ENCODE data around the gene PRIM2. TPM values are rescaled to one million over a fixed set of nuclear protein-coding genes. Genes with fewer than 3 reads are reported as not detected.
"Not testable (repeated sequence)": the region's sequence is repeated elsewhere in the genome, so short reads cannot be mapped to it uniquely, and the experiment has no call there.

The PRIM2 gene
- polyA plus RNA-seq, 1 donor (not counting 4 experiments of a cell fraction or from before 2014, with no cell fraction given), result 12.8 TPM

DNA sequence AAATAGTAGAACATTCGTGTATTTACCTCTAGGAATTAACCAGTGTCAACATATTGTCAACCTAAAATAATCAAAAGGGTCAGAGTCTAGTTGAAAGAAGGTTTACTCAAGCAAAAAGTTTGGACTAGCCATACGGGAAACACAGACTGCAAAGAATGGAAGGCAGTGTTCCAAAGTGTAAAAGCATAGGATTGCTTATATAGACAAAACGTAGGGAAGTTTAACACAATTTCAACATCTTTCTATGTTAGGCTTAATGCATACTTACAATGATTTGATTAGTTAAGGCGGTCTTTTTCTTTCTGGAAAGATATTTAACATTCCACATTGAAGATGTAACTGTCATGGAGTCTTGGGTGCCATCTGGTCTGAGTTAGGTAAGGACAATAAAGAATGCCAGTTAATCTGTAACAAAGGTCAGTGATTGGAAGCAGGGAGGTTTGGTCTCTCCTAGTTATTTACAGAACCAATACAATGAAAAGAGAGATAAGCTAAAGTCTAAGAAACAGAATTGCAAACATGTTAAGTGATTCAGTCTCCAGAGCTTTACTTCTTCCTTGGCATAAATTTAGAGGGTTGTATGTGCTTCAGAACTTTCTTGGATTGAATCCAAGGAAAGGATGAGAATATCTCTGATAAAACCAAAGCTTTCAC, 183.1 kb downstream of the PRIM2 start:
- dilution Hi-C loops (cut with MboI; ENCODE audit: extremely low pct_ligation_motif_present, low sequenced_read_pairs); H3K4me3 ChIP-seq (ENCODE audit: control insufficient read depth in 2 of 3, extremely low read depth in 1 of 3, insufficient read depth in 2 of 3, low read depth in 1 of 3, low read length in 3 of 3); H3K27me3 ChIP-seq (ENCODE audit: control insufficient read depth, extremely low read depth, insufficient read depth, low read length); H3K9ac ChIP-seq (ENCODE audit: control insufficient read depth, extremely low read depth, insufficient read depth, low read length); FAIRE-seq; H3K9me3 ChIP-seq (ENCODE audit: control insufficient read depth, low read depth, low read length); H3K9me1 ChIP-seq (ENCODE audit: control insufficient read depth, extremely low read depth, insufficient read depth, low read length); H3K4me1 ChIP-seq (ENCODE audit: control insufficient read depth, extremely low read depth, insufficient read depth, low read length); DNase-seq (ENCODE audit: low read depth, low spot score); H2AFZ ChIP-seq (ENCODE audit: control insufficient read depth, low read length); H3K4me2 ChIP-seq (ENCODE audit: control insufficient read depth, extremely low read depth, insufficient read depth, low read depth, low read length); H3K79me2 ChIP-seq (ENCODE audit: control insufficient read depth, insufficient read depth, low read length); H3K36me3 ChIP-seq (ENCODE audit: control insufficient read depth in 2 of 2, extremely low read depth in 1 of 2, insufficient read depth in 2 of 2, low read length in 2 of 2); H3K27ac ChIP-seq (ENCODE audit: control insufficient read depth, insufficient read depth, low read length); H4K20me1 ChIP-seq (ENCODE audit: control insufficient read depth, extremely low read depth, insufficient read depth, low read length): not testable (repeated sequence)

- DNase-seq (ENCODE audit: low read depth, low spot score); H3K79me2 ChIP-seq (ENCODE audit: control insufficient read depth, insufficient read depth, low read length); H3K4me1 ChIP-seq (ENCODE audit: control insufficient read depth, extremely low read depth, insufficient read depth, low read length); H3K9me3 ChIP-seq (ENCODE audit: control insufficient read depth, low read depth, low read length); H3K4me2 ChIP-seq (ENCODE audit: control insufficient read depth, extremely low read depth, insufficient read depth, low read depth, low read length); FAIRE-seq; H3K9me1 ChIP-seq (ENCODE audit: control insufficient read depth, extremely low read depth, insufficient read depth, low read length); H3K9ac ChIP-seq (ENCODE audit: control insufficient read depth, extremely low read depth, insufficient read depth, low read length); H4K20me1 ChIP-seq (ENCODE audit: control insufficient read depth, extremely low read depth, insufficient read depth, low read length); H3K27me3 ChIP-seq (ENCODE audit: control insufficient read depth, extremely low read depth, insufficient read depth, low read length); H3K36me3 ChIP-seq (ENCODE audit: control insufficient read depth in 2 of 2, extremely low read depth in 1 of 2, insufficient read depth in 2 of 2, low read length in 2 of 2); dilution Hi-C loops (cut with MboI; ENCODE audit: extremely low pct_ligation_motif_present, low sequenced_read_pairs); H3K27ac ChIP-seq (ENCODE audit: control insufficient read depth, insufficient read depth, low read length); H2AFZ ChIP-seq (ENCODE audit: control insufficient read depth, low read length); H3K4me3 ChIP-seq (ENCODE audit: control insufficient read depth in 2 of 3, extremely low read depth in 1 of 3, insufficient read depth in 2 of 3, low read depth in 1 of 3, low read length in 3 of 3): not testable (repeated sequence)
These were observed 185.0 kb downstream of the PRIM2 start for GRCh38 chr6:57502387-57502786.

DNA sequence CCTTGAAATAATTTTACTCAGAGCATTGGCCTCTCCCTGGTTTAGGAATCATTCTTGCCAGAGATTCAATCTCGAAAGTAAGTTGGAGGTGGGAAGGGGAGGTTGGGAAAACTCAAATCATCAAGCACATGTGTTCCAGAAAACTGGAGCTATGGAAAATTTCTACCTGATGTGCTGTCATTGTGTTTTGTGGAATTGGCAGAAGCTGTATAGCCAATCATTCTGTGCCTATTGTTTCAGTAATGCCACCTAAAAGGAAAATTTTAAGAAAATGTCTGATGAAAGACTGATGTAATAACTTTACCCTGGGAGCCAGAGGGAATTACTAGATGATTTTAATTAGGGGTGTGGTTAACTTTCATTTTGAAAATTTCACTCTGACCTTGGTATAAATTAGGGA, 187.8 kb downstream of the PRIM2 start:
- H3K9me1 ChIP-seq (ENCODE audit: control insufficient read depth, extremely low read depth, insufficient read depth, low read length); H3K36me3 ChIP-seq (ENCODE audit: control insufficient read depth in 2 of 2, extremely low read depth in 1 of 2, insufficient read depth in 2 of 2, low read length in 2 of 2); DNase-seq (ENCODE audit: low read depth, low spot score); H3K4me1 ChIP-seq (ENCODE audit: control insufficient read depth, extremely low read depth, insufficient read depth, low read length); H3K27ac ChIP-seq (ENCODE audit: control insufficient read depth, insufficient read depth, low read length); FAIRE-seq; H3K9ac ChIP-seq (ENCODE audit: control insufficient read depth, extremely low read depth, insufficient read depth, low read length); H3K79me2 ChIP-seq (ENCODE audit: control insufficient read depth, insufficient read depth, low read length); H3K9me3 ChIP-seq (ENCODE audit: control insufficient read depth, low read depth, low read length); H4K20me1 ChIP-seq (ENCODE audit: control insufficient read depth, extremely low read depth, insufficient read depth, low read length); dilution Hi-C loops (cut with MboI; ENCODE audit: extremely low pct_ligation_motif_present, low sequenced_read_pairs); H3K27me3 ChIP-seq (ENCODE audit: control insufficient read depth, extremely low read depth, insufficient read depth, low read length); H2AFZ ChIP-seq (ENCODE audit: control insufficient read depth, low read length); H3K4me3 ChIP-seq (ENCODE audit: control insufficient read depth in 2 of 3, extremely low read depth in 1 of 3, insufficient read depth in 2 of 3, low read depth in 1 of 3, low read length in 3 of 3): not testable (repeated sequence)
- H3K4me2 ChIP-seq (ENCODE audit: control insufficient read depth, extremely low read depth, insufficient read depth, low read depth, low read length), result peak overlapping the region; percentile 32

GRCh38 chr6:57510390-57510789, 193.0 kb downstream of the PRIM2 start:
- not testable (repeated sequence) for FAIRE-seq

DNA sequence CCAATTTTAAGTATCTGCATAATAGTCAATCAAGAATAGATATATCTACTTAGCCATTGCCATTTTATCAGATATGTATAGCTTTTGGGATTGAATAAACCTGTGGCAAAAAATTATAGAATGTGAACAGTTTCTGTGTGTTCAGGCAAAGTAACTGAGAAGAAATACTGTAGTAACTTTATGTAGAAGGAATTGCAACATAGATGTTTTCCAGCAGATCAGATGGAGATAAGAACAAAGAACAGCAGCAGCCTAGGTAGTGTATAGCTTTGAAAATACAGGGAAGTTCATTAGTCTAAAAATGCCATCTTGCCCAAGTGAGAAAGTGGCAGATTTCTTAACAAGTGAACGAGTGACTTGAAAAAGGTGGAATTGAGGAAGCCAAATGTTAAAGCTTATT, 197.7 kb downstream of the PRIM2 start:
- H3K36me3 ChIP-seq (ENCODE audit: control insufficient read depth in 2 of 2, extremely low read depth in 1 of 2, insufficient read depth in 2 of 2, low read length in 2 of 2); H3K4me3 ChIP-seq (ENCODE audit: control insufficient read depth in 2 of 3, extremely low read depth in 1 of 3, insufficient read depth in 2 of 3, low read depth in 1 of 3, low read length in 3 of 3); H3K9me1 ChIP-seq (ENCODE audit: control insufficient read depth, extremely low read depth, insufficient read depth, low read length); H3K79me2 ChIP-seq (ENCODE audit: control insufficient read depth, insufficient read depth, low read length); H3K9me3 ChIP-seq (ENCODE audit: control insufficient read depth, low read depth, low read length); H3K27me3 ChIP-seq (ENCODE audit: control insufficient read depth, extremely low read depth, insufficient read depth, low read length); DNase-seq (ENCODE audit: low read depth, low spot score); FAIRE-seq; H2AFZ ChIP-seq (ENCODE audit: control insufficient read depth, low read length); H3K27ac ChIP-seq (ENCODE audit: control insufficient read depth, insufficient read depth, low read length); H4K20me1 ChIP-seq (ENCODE audit: control insufficient read depth, extremely low read depth, insufficient read depth, low read length); H3K9ac ChIP-seq (ENCODE audit: control insufficient read depth, extremely low read depth, insufficient read depth, low read length); H3K4me1 ChIP-seq (ENCODE audit: control insufficient read depth, extremely low read depth, insufficient read depth, low read length); dilution Hi-C loops (cut with MboI; ENCODE audit: extremely low pct_ligation_motif_present, low sequenced_read_pairs); H3K4me2 ChIP-seq (ENCODE audit: control insufficient read depth, extremely low read depth, insufficient read depth, low read depth, low read length): not testable (repeated sequence)

More at GRCh38 chr6:57510390-57510789, 193.0 kb downstream of the PRIM2 start:
- H3K4me1 ChIP-seq (ENCODE audit: control insufficient read depth, extremely low read depth, insufficient read depth, low read length); H3K36me3 ChIP-seq (ENCODE audit: control insufficient read depth in 2 of 2, extremely low read depth in 1 of 2, insufficient read depth in 2 of 2, low read length in 2 of 2); H3K9ac ChIP-seq (ENCODE audit: control insufficient read depth, extremely low read depth, insufficient read depth, low read length); H3K27me3 ChIP-seq (ENCODE audit: control insufficient read depth, extremely low read depth, insufficient read depth, low read length); H3K9me1 ChIP-seq (ENCODE audit: control insufficient read depth, extremely low read depth, insufficient read depth, low read length); H4K20me1 ChIP-seq (ENCODE audit: control insufficient read depth, extremely low read depth, insufficient read depth, low read length); H3K27ac ChIP-seq (ENCODE audit: control insufficient read depth, insufficient read depth, low read length); H3K79me2 ChIP-seq (ENCODE audit: control insufficient read depth, insufficient read depth, low read length); H3K4me2 ChIP-seq (ENCODE audit: control insufficient read depth, extremely low read depth, insufficient read depth, low read depth, low read length); DNase-seq (ENCODE audit: low read depth, low spot score); H3K9me3 ChIP-seq (ENCODE audit: control insufficient read depth, low read depth, low read length); H3K4me3 ChIP-seq (ENCODE audit: control insufficient read depth in 2 of 3, extremely low read depth in 1 of 3, insufficient read depth in 2 of 3, low read depth in 1 of 3, low read length in 3 of 3); dilution Hi-C loops (cut with MboI; ENCODE audit: extremely low pct_ligation_motif_present, low sequenced_read_pairs); H2AFZ ChIP-seq (ENCODE audit: control insufficient read depth, low read length): not testable (repeated sequence)

Measured in keratinocyte (primary cell).